Esophagus muscularis mucosa (tissue), 3 donors: ENCODE data around the gene TACO1.

Experiments
- POLR2A ChIP-seq: fragments of 450-650 bp; IDR thresholded peaks from one replicate; pipeline ENCODE4 v1.6.1; 2017; ENCODE audit warnings: antibody characterized with exemption, moderate library complexity, mild to moderate bottlenecking, low read depth
- POLR2AphosphoS5 ChIP-seq, 2 donors: sonication (generic); formaldehyde crosslinking; IDR thresholded peaks; one replicate each; pipeline ENCODE4 v1.6.1; 2017; ENCODE audit warnings: antibody characterized with exemption in 2 of 2
- TF ChIP-seq, protein P1 (sequence below), 3 experiments: fragments of 200-600 bp in 2 of 3; fragments of 450-650 bp in 1 of 3; sonication (generic) in 2 of 3; IDR thresholded peaks; one replicate each; pipeline ENCODE4 v1.5.1; 2017 to 2019; ENCODE audit warnings: antibody characterized with exemption in 3 of 3, mild to moderate bottlenecking in 2 of 3, moderate library complexity in 1 of 3

DNA sequence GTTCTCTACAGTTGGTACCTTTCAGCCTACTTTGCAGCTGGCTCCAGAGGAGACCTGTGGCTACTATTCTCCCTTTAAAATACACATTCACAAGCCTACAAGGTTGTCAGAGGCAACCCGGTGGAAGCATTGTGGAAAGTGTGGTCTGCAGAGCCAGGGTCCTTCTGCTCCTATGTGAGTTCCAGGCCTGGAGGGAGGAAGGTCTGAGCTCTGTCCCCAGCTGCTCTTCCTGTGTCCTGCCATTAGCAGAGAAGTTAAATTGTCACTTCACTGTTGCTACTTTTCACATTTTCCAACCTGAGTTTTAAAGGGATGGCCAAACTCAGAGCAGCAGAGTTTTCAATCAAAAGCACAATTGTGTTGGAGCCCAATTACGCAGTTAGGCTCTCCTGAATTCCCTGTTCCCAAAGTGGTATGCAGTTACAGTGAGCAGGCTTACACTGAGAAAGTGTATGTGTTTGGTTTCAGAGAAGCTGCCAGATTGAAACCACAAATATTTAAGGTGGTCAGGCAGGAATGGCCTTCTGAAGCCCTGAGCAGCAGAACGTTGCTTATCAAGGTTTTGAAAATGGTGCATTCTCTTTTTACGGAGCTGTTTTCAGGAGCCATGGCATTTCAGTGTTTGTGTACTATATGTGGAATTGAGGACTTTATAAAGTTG, 46.5 kb downstream of the TACO1 start:
- TF ChIP-seq POLR2AphosphoS5 (IDR thresholded peaks at IDR 0.05) (no peak), POLR2A (no peak)
- TF ChIP-seq, protein P1, sequence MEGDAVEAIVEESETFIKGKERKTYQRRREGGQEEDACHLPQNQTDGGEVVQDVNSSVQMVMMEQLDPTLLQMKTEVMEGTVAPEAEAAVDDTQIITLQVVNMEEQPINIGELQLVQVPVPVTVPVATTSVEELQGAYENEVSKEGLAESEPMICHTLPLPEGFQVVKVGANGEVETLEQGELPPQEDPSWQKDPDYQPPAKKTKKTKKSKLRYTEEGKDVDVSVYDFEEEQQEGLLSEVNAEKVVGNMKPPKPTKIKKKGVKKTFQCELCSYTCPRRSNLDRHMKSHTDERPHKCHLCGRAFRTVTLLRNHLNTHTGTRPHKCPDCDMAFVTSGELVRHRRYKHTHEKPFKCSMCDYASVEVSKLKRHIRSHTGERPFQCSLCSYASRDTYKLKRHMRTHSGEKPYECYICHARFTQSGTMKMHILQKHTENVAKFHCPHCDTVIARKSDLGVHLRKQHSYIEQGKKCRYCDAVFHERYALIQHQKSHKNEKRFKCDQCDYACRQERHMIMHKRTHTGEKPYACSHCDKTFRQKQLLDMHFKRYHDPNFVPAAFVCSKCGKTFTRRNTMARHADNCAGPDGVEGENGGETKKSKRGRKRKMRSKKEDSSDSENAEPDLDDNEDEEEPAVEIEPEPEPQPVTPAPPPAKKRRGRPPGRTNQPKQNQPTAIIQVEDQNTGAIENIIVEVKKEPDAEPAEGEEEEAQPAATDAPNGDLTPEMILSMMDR (IDR thresholded peaks at IDR 0.05), result no peak
